Karpas-422 (cell line): Measurements from ENCODE around the gene METRNL. TPM values are rescaled to one million over a fixed set of nuclear protein-coding genes. Genes with fewer than 3 reads are reported as not detected.

Source experiments
- DNase-seq: peaks from one replicate; pipeline ENCODE4 v3.0.0-alpha.2; 2015
- H2AFZ ChIP-seq: fragments of 200-600 bp; sonication (generic); 2 replicates; pipeline ENCODE4 v1.6.1; 2014; ENCODE audit warnings: antibody characterized with exemption, low read length, mixed read lengths
- H3K27ac ChIP-seq: fragments of 200-600 bp; sonication (generic); 2 replicates; pipeline ENCODE4 v1.5.1; 2014; ENCODE audit warnings: mild to moderate bottlenecking, low read length, moderate library complexity
- H3K27me3 ChIP-seq: fragments of 200-600 bp; sonication (generic); 2 replicates; pipeline ENCODE4 v1.6.1; 2014; ENCODE audit warnings: low read length, mixed read lengths
- H3K36me3 ChIP-seq: fragments of 200-600 bp; sonication (generic); 2 replicates; pipeline ENCODE4 v1.6.1; 2014; ENCODE audit warnings: low read length, mixed read lengths; ENCODE audit not compliant: insufficient read depth
- H3K4me1 ChIP-seq: fragments of 200-600 bp; sonication (generic); 2 replicates; pipeline ENCODE4 v1.6.1; 2014; ENCODE audit warnings: mild to moderate bottlenecking, low read length, mixed read lengths
- H3K4me2 ChIP-seq: fragments of 200-600 bp; sonication (generic); 2 replicates; pipeline ENCODE4 v1.6.1; 2014; ENCODE audit warnings: low read length, low read depth, mild to moderate bottlenecking; ENCODE audit not compliant: poor library complexity, severe bottlenecking
- H3K4me3 ChIP-seq: fragments of 200-600 bp; sonication (generic); 2 replicates; pipeline ENCODE4 v1.5.1; 2014; ENCODE audit warnings: mild to moderate bottlenecking, antibody characterized with exemption, low read length, mixed read lengths
- H3K79me2 ChIP-seq: fragments of 200-600 bp; sonication (generic); 2 replicates; pipeline ENCODE4 v1.6.1; 2014; ENCODE audit warnings: mild to moderate bottlenecking, low read length, mixed read lengths
- H3K9ac ChIP-seq: fragments of 200-600 bp; sonication (generic); 2 replicates; pipeline ENCODE4 v1.6.0; 2014; ENCODE audit warnings: low read length
- H3K9me2 ChIP-seq: fragments of 200-600 bp; sonication (generic), shearing (Covaris generic); replicated peaks from 2 replicates; pipeline ENCODE4 v1.6.0; 2014; ENCODE audit warnings: mild to moderate bottlenecking, low read length, moderate library complexity; ENCODE audit not compliant: insufficient read depth
- H3K9me3 ChIP-seq: fragments of 300-700, 200-600 bp; sonication (generic); 2 replicates; pipeline ENCODE4 v1.6.1; 2014; ENCODE audit warnings: low read length, mixed read lengths
- H4K20me1 ChIP-seq: fragments of 200-600 bp; sonication (generic); 2 replicates; pipeline ENCODE4 v1.6.1; 2014; ENCODE audit warnings: mild to moderate bottlenecking, antibody characterized with exemption, low read length, low read depth; ENCODE audit not compliant: insufficient read depth
- total RNA-seq: library from RNA; depleted of rRNA; stranded (reverse); fragments of >200 nt; shearing (Covaris generic); gene quantifications from 2 replicates; pipeline ENCODE4 v1.2.3, GENCODE V29; 2014; ENCODE audit warnings: low replicate concordance

Gene METRNL
- total RNA-seq, 1 experiment from 2014 or later: 2.4 TPM

DNA sequence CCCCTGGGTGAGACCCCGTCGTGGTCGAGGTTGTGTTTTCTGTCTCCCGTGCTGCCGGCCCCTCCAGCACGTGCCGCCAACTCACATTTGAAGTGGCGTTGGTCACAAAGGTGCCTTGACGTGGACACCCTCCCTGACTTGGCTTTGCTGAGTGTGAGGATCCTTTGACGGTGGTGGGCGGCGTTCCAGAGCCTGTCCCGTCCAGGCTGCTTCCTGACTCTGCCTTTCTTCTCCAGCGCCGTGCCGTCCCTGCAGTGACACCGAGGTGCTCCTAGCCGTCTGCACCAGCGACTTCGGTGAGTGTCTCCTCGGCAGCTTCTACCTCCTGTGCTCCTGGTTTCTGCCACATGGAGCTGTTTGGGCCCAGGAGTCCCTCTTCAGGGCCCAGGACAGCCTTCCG is 13.5 kb downstream of the METRNL start:
- Histone ChIP-seq H3K4me3 (no peak overlapping the region), H3K9ac (no peak overlapping the region), H3K27ac (no peak overlapping the region), H3K9me2 (no peaks in the 10 kb centered on the region), H3K4me2 (no peak overlapping the region), H3K9me3 (no peaks in the 10 kb centered on the region), H4K20me1 (no peaks in the 10 kb centered on the region), H3K27me3 (no peaks in the 10 kb centered on the region), H2AFZ (no peak overlapping the region), H3K79me2 (no peaks in the 10 kb centered on the region), H3K36me3 (no peaks in the 10 kb centered on the region), H3K4me1 (no peaks in the 10 kb centered on the region)
- no peak for DNase-seq

DNA sequence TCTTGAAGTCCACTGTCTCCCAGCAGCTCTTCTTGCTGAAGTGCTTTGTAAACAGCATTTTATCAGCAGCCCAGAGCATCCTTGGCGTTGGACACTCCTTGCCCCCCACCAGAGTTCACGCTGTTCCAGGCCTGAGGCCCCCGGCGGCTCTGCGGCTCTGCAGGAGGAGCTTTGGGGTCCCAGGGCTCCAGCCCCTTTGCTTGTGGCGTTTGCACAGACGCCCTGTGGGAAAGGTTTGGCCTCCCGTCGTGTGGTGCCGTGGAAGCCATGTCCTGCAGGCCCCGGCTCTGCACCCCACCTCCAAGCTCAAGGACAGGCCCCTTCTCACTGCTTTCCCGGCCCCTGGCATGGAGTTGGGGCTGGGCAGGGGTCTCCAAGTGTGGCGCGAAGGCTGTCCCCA is 14.1 kb downstream of the METRNL start:
- no peak overlapping the region for H3K4me2 ChIP-seq
- H4K20me1 ChIP-seq: no peaks in the 10 kb centered on the region
- H3K4me3 ChIP-seq: no peak overlapping the region
- H3K9ac ChIP-seq: no peak overlapping the region
- H3K79me2 ChIP-seq: no peaks in the 10 kb centered on the region
- H2AFZ ChIP-seq: no peak overlapping the region
- H3K27ac ChIP-seq: no peak overlapping the region
- no peaks in the 10 kb centered on the region for H3K9me3 ChIP-seq
- no peak for DNase-seq
- no peaks in the 10 kb centered on the region for H3K9me2 ChIP-seq
- H3K27me3 ChIP-seq: no peaks in the 10 kb centered on the region
- no peaks in the 10 kb centered on the region for H3K36me3 ChIP-seq
- no peaks in the 10 kb centered on the region for H3K4me1 ChIP-seq

DNA sequence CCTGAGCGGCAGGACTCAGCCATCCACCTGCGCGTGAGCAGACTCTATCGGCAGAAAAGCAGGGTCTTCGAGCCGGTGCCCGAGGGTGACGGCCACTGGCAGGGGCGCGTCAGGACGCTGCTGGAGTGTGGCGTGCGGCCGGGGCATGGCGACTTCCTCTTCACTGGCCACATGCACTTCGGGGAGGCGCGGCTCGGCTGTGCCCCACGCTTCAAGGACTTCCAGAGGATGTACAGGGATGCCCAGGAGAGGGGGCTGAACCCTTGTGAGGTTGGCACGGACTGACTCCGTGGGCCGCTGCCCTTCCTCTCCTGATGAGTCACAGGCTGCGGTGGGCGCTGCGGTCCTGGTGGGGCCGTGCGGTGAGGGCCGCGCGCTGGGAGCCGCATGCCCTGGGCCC is 14.9 kb downstream of the METRNL start:
- no peaks in the 10 kb centered on the region; the same call in 1 of the 2 replicates for H3K4me1 ChIP-seq
- H3K9me3 ChIP-seq: no peaks in the 10 kb centered on the region
- no peak for DNase-seq
- H3K9me2 ChIP-seq: no peaks in the 10 kb centered on the region
- no peak overlapping the region for H3K4me3 ChIP-seq
- H4K20me1 ChIP-seq: no peaks in the 10 kb centered on the region
- no peak overlapping the region for H3K27ac ChIP-seq
- no peak overlapping the region for H3K9ac ChIP-seq
- H3K79me2 ChIP-seq: no peaks in the 10 kb centered on the region
- no peaks in the 10 kb centered on the region for H3K36me3 ChIP-seq
- H2AFZ ChIP-seq: no peak overlapping the region
- no peaks in the 10 kb centered on the region for H3K27me3 ChIP-seq
- no peak overlapping the region for H3K4me2 ChIP-seq

DNA sequence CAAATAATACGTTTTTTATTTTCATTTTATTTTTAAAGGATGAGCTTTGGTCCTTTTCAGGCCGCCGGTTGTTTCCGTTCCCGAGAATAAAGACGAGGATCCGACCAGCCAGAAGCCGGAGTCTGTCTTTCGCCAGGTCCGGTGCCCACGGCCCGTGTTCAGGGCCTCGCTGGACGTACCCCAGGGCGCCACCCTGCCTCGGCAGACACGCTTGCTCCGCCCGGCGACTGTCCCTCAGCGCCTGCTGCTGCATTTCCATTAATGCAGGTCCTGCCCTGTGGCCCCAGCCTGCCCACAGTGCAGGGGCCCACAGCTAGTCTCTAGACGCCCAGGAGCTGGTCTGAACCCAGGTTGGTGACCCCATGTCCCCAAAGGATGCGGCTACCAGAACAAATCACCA is 15.6 kb downstream of the METRNL start:
- Histone ChIP-seq H3K9me2 (no peaks in the 10 kb centered on the region), H4K20me1 (no peaks in the 10 kb centered on the region), H3K79me2 (no peaks in the 10 kb centered on the region), H3K4me2 (no peak overlapping the region), H3K9me3 (no peaks in the 10 kb centered on the region), H2AFZ (no peak overlapping the region), H3K27ac (no peak overlapping the region), H3K9ac (no peak overlapping the region), H3K36me3 (no peaks in the 10 kb centered on the region), H3K4me1 (peaks cover 5% of the 10 kb centered on the region), H3K27me3 (no peaks in the 10 kb centered on the region), H3K4me3 (no peak overlapping the region)
- DNase-seq: no peak

DNA sequence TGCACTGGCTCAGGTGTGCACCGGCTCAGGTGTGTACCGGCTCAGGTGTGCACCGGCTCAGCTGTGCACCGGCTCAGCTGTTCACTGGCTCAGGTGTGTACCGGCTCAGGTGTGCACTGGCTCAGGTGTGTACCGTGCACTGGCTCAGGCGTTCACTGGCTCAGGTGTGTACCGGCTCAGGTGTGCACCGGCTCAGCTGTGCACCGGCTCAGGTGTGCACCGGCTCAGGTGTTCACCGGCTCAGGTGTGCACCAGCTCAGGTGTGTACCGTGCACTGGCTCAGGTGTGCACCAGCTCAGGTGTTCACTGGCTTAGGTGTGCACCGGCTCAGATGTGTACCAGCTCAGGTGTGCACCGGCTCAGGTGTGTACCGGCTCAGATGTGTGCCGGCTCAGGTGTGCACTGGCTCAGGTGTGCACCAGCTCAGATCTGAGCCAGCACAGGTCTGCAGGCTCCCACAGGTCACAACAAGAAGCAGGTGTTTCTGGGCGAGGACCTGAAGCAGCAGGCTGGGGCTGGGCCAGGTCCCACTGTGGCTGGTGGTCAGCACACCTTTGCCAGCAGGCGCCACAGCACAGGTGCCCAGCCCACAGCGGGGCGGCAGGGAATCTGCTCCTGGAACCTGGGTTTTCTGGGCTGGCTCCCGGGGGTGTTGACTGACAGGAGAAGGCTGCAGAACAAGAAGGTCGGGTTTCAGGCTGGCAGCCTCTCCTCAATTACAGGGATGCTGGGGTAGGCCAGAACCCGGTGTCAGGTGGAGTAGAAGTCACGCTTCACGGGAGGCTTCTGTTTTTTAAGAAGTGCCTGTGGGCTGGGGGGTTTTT is 17.2 kb downstream of the METRNL start:
- Histone ChIP-seq H3K4me2 (no peak overlapping the region), H4K20me1 (no peaks in the 10 kb centered on the region), H3K4me1 (peaks cover 11% of the 10 kb centered on the region), H3K9me2 (no peaks in the 10 kb centered on the region), H3K36me3 (no peaks in the 10 kb centered on the region), H2AFZ (no peak overlapping the region), H3K27me3 (no peaks in the 10 kb centered on the region), H3K79me2 (no peaks in the 10 kb centered on the region), H3K4me3 (no peak overlapping the region), H3K27ac (no peak overlapping the region), H3K9ac (no peak overlapping the region), H3K9me3 (no peaks in the 10 kb centered on the region)
- DNase-seq: no peak

DNA sequence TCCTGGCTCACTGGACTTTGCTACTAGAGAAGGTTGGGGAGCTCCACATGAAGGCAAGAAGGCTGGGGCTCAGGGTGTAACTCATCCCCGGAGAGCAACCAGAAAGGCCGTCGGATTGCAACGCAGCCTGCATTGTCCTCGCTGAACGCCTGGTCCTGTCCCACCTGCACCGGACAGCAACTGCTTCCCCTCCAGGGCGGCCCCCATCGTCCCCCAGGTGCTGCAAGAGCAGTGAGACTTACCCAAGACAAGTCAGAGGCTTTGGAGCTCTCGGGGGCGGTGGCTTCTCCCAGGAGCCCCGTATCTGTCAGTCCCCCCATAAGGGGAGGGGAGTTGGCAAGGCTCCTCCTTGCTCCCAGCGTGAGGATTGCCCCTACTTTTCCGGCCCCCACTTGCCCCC is 18.4 kb downstream of the METRNL start:
- Histone ChIP-seq H2AFZ (no peak overlapping the region), H3K27me3 (no peaks in the 10 kb centered on the region), H4K20me1 (no peaks in the 10 kb centered on the region), H3K4me3 (no peak overlapping the region), H3K27ac (no peak overlapping the region), H3K9me3 (no peaks in the 10 kb centered on the region), H3K79me2 (no peaks in the 10 kb centered on the region), H3K36me3 (no peaks in the 10 kb centered on the region), H3K4me2 (no peak overlapping the region), H3K4me1 (peaks cover 11% of the 10 kb centered on the region), H3K9ac (no peak overlapping the region), H3K9me2 (no peaks in the 10 kb centered on the region)
- DNase-seq: no peak

DNA sequence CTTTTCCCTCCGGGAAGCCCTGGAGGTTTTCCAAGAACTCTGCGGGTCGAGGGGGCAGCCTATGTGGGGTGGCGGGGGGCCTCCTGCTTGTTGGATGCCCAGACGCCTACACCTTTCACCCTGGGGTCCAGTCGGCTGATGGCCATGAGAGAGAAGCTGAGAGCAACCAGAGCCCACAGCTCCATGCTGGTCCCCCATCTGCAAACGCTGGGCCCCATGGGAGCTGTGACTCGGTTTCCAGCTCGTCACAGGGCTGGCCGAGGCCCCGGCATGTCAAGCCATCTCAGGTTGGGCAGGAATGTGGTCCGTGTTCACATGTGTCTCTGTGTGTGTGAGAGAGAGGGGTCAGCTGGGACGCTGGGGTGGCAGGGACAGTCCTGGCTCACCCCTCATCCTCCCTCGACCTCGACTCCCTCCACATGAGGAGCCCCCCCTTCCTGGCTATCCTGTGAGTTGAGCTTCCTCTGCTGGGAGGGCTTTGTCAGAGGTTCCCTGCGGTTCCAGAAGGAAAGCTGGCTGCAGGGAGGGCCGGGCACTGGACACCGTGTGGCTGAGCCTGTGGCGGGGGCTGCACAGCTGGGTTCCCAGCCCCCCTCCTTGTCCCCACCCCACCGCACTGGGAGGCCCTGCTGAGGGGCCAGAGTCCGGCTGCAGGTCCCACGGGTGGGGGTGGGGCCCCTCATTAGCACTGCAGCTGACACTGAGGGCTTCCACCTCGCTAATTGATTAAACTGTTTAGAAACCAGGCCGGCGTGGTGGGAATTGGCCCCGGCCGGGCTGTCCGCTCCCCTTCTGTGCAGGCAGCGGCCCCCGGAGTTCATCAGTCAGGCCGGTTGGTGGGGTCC is 19.1 kb downstream of the METRNL start:
- Histone ChIP-seq H2AFZ (no peak overlapping the region), H3K27me3 (no peaks in the 10 kb centered on the region), H3K9me2 (no peaks in the 10 kb centered on the region), H3K4me2 (no peak overlapping the region), H3K79me2 (no peaks in the 10 kb centered on the region), H3K4me1 (peaks cover 11% of the 10 kb centered on the region), H3K9me3 (no peaks in the 10 kb centered on the region), H3K27ac (no peak overlapping the region), H3K36me3 (no peaks in the 10 kb centered on the region), H3K9ac (no peak overlapping the region), H3K4me3 (no peak overlapping the region), H4K20me1 (no peaks in the 10 kb centered on the region)
- no peak for DNase-seq

DNA sequence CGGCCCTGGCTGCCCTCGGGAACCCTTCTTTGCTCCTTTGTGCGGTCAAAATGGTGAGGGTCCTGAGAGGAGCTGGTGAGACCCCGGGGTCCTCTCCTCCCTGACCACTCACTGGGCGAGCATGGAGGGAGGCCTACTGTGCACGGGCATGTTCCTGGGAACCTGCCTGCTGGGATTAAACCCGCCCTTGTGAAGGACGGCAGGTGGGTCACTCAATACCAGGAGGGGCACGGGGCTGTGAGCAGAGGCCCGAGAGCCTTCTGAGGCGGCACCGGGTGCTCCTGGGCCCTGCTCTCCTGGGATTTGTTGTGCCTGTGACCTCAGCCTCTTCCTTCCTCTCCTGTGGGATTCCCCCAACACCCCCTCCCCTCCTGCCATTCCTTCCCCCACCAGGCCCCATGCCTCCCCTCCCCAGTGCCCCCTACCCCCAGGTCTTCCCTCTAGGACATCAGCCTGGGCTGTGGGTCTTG is 19.7 kb downstream of the METRNL start:
- Histone ChIP-seq H3K79me2 (no peaks in the 10 kb centered on the region), H3K36me3 (no peaks in the 10 kb centered on the region), H2AFZ (no peak overlapping the region), H3K9ac (no peak overlapping the region), H4K20me1 (no peaks in the 10 kb centered on the region), H3K27ac (no peak overlapping the region), H3K4me1 (peaks cover 11% of the 10 kb centered on the region), H3K27me3 (no peaks in the 10 kb centered on the region), H3K4me2 (no peak overlapping the region), H3K4me3 (no peak overlapping the region), H3K9me3 (no peaks in the 10 kb centered on the region), H3K9me2 (no peaks in the 10 kb centered on the region)
- DNase-seq: no peak
